Glutamatergic neuron (in vitro differentiated cells): Measurements from ENCODE around the gene TGFA. TPM values are rescaled to one million over a fixed set of nuclear protein-coding genes. Genes with fewer than 3 reads are reported as not detected.

ENCODE experiments used
- DNase-seq: peaks from one replicate; pipeline ENCODE4 v3.0.0; 2022
- H3K27ac Mint-ChIP-seq: one replicate; pipeline ENCODE4 v1.8.0; 2020; ENCODE audit warnings: mild to moderate bottlenecking, mixed read lengths, inconsistent platforms; ENCODE audit not compliant: unreplicated experiment
- H3K27me3 Mint-ChIP-seq: one replicate; pipeline ENCODE4 v1.8.0; 2020; ENCODE audit warnings: mild to moderate bottlenecking, moderate library complexity, mixed read lengths, inconsistent platforms; ENCODE audit not compliant: unreplicated experiment
- H3K36me3 Mint-ChIP-seq: one replicate; pipeline ENCODE4 v1.8.0; 2020; ENCODE audit warnings: mild to moderate bottlenecking, mixed read lengths, inconsistent platforms; ENCODE audit not compliant: unreplicated experiment
- H3K4me1 Mint-ChIP-seq: one replicate; pipeline ENCODE4 v1.8.0; 2020; ENCODE audit warnings: mild to moderate bottlenecking, low read depth, mixed read lengths, inconsistent platforms; ENCODE audit not compliant: unreplicated experiment
- H3K4me3 Mint-ChIP-seq: one replicate; pipeline ENCODE4 v1.8.0; 2020; ENCODE audit warnings: mild to moderate bottlenecking, mixed read lengths, inconsistent platforms; ENCODE audit not compliant: unreplicated experiment
- H3K9me3 Mint-ChIP-seq: one replicate; pipeline ENCODE4 v1.8.0; 2020; ENCODE audit warnings: mild to moderate bottlenecking, moderate library complexity, mixed read lengths, inconsistent platforms; ENCODE audit not compliant: unreplicated experiment
- total RNA-seq: library from RNA; stranded (reverse); fragmentation: NEBNext Ultra II Directional; extraction: Animal tissue kit (Norgen Biotek cat#: 25700); gene quantifications from one replicate; pipeline ENCODE4 v1.2.1, GENCODE V29; 2021; ENCODE audit not compliant: unreplicated experiment
- TF ChIP-seq, protein P1 (sequence below): fragments of 200-600 bp; sonication (generic); IDR thresholded peaks from one replicate; pipeline ENCODE4 v1.5.0; 2021; ENCODE audit not compliant: partially characterized antibody, unreplicated experiment

TGFA gene
- total RNA-seq, 1 donor from 2014 or later = 4.7 TPM

DNA sequence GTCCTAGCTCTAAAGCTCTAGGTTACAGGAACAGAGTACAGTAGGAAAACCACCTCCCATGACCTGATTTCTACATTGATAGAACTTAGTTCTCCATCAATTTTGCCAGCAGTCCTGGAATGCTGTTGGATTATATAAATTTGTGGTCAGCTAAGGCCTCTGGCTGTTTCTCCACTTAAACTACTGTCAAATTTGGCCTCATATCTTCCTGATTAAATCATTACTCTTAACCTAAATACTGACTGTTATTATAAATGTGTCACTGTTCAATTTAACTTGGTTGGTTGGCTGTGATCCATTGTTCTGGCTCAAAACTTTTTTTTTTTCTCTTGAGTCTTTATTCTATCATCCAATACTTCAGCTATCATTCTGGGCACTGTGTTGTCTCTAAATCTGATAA lies 71.2 kb downstream of the TGFA start:
- peaks cover 2% of the 10 kb centered on the region for H3K4me1 Mint-ChIP-seq
- H3K27ac Mint-ChIP-seq = no peak overlapping the region

DNA sequence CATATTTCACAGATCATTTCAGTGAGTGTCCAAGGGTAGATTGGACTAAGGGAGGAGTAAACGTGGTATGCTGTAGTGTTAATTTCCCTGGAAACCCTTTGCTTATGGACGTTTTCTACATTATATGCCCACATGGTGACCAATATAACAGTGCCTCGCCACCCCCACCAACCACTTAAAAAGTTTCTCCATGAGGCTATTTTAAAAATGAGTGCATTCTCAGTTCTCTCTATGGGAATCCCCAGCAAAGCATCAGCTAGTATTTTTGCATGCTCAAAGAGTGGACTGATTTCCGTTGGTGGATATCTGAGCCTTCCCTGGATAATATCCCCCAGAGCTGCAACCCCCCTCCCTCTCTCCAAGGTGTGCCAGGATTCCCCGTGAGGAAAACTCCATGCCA lies 73.2 kb downstream of the TGFA start:
- Mint-ChIP-seq H3K27ac (no peak overlapping the region), H3K9me3 (no peaks in the 10 kb centered on the region), H3K4me3 (no peak overlapping the region), H3K4me1 (peaks cover 7% of the 10 kb centered on the region), H3K27me3 (no peaks in the 10 kb centered on the region), H3K36me3 (no peaks in the 10 kb centered on the region)
- TF ChIP-seq, protein P1, sequence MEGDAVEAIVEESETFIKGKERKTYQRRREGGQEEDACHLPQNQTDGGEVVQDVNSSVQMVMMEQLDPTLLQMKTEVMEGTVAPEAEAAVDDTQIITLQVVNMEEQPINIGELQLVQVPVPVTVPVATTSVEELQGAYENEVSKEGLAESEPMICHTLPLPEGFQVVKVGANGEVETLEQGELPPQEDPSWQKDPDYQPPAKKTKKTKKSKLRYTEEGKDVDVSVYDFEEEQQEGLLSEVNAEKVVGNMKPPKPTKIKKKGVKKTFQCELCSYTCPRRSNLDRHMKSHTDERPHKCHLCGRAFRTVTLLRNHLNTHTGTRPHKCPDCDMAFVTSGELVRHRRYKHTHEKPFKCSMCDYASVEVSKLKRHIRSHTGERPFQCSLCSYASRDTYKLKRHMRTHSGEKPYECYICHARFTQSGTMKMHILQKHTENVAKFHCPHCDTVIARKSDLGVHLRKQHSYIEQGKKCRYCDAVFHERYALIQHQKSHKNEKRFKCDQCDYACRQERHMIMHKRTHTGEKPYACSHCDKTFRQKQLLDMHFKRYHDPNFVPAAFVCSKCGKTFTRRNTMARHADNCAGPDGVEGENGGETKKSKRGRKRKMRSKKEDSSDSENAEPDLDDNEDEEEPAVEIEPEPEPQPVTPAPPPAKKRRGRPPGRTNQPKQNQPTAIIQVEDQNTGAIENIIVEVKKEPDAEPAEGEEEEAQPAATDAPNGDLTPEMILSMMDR = no peak
- no peak for DNase-seq

More for the DNA sequence above, 71.2 kb downstream of the TGFA start:
- Mint-ChIP-seq H3K27me3 (peaks cover 2% of the 10 kb centered on the region), H3K9me3 (no peaks in the 10 kb centered on the region), H3K36me3 (no peaks in the 10 kb centered on the region), H3K4me3 (no peak overlapping the region)
- TF ChIP-seq, protein P1 = no peak
- DNase-seq = no peak

DNA sequence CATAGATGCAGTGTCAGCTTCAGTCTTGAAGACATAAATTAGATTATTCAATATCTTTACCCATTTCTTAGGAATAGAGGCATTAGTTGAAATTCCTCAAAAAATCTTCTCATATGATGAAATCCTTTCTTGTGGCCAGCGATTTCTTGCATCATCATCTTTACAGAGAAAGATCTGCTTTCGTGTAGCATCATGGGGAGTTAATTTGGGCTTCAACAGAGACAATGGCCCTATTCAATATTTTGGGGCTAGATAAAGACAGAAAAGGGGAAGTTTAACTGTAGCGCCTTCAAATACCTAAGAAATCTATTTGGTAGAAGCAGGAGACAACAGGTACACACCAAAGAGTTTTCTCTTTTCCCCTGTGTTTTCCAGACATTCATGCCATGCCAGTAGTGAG lies 73.8 kb downstream of the TGFA start:
- H3K27me3 Mint-ChIP-seq = no peaks in the 10 kb centered on the region
- no peak overlapping the region for H3K4me3 Mint-ChIP-seq
- H3K9me3 Mint-ChIP-seq = no peaks in the 10 kb centered on the region
- H3K36me3 Mint-ChIP-seq = no peaks in the 10 kb centered on the region
- no peak for DNase-seq
- TF ChIP-seq, protein P1 = no peak
- no peak overlapping the region for H3K27ac Mint-ChIP-seq
- H3K4me1 Mint-ChIP-seq = peaks cover 11% of the 10 kb centered on the region

DNA sequence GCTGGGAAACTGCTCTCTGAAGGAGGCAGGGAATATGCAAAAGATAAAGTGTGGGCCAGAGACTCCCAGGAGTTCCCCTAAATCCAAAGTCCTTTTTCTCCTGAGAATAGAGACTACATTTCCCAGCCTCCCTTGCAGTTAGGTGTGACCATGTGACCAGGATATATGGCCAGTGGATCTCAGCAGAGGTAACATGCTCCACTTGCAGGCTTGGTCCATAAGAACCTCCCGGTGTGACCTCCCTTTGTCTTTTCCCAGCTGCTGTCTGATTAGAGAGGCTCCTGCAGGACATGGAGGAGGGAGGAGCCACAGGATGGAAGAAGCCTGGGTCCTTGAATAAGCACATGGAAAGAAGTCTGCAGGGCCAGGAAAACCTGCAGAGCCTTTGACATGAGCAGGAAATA lies 76.2 kb downstream of the TGFA start:
- Mint-ChIP-seq H3K27ac (no peak overlapping the region), H3K4me3 (no peak overlapping the region), H3K4me1 (peaks cover 32% of the 10 kb centered on the region), H3K27me3 (peaks cover 2% of the 10 kb centered on the region), H3K36me3 (no peaks in the 10 kb centered on the region), H3K9me3 (no peaks in the 10 kb centered on the region)
- DNase-seq = no peak
- TF ChIP-seq, protein P1 = no peak

DNA sequence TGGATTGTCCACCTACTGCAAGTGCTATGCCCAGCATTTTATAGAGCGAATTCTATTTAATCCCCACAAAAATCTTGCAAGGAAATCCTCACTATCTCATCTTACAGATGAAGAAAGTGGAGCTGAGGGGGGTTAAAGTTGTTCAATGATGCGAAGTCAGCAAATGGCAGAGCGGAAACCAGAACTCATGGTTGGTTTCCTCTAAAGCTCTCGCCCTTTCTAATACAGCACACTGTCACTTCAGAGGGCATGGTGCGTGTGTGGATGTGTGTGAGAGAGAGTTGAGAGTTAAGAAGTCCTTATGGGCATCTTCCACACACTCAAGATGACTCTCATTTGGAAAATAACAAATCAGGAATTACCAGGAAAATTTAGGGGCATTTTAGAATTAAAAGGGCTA lies 78.4 kb downstream of the TGFA start:
- Mint-ChIP-seq H3K4me3 (no peak overlapping the region), H3K9me3 (no peaks in the 10 kb centered on the region), H3K36me3 (no peaks in the 10 kb centered on the region), H3K4me1 (peaks cover 48% of the 10 kb centered on the region), H3K27me3 (peaks cover 4% of the 10 kb centered on the region), H3K27ac (no peak overlapping the region)
- no peak for DNase-seq
- TF ChIP-seq, protein P1 = no peak
